Measurements from ENCODE around the gene FAF1.
"Not testable (repeated sequence)": the region's sequence is repeated elsewhere in the genome, so short reads cannot be mapped to it uniquely, and the experiment has no call there.

Gene FAF1

GRCh38 chr1:50716455-50716854 lies 243.6 kb downstream of the FAF1 start:
- H3K27me3 ChIP-seq (ENCODE audit: control insufficient read depth in 2 of 2, insufficient read depth in 2 of 2, low read length in 2 of 2); H3K27ac ChIP-seq (ENCODE audit: low read depth in 2 of 2, low read length in 2 of 2): not testable (repeated sequence)

DNA sequence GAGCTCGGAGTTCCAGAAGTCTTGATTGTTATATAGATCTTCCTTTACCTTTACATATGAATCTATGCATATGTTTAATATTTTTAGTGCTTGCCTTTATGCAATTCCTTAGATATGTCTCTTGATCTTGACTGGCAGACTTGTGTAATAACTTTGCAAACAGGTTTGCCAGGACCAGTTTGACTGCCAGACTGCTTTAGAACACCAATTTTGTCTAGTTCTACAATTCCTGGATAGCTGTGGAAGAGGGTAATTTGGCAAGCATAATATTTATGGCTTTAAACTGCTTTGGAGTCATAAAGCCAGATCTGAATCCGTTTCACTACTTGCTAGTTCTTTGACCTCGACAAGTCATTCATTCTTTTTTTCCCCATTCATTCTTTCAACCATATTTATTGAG lies 250.0 kb downstream of the FAF1 start:
- Histone ChIP-seq H3K9ac (ENCODE audit: low read depth in 1 of 2, low read length in 2 of 2) (no peak overlapping the region), H3K27me3 (ENCODE audit: control insufficient read depth in 2 of 2, insufficient read depth in 2 of 2, low read length in 2 of 2) (no peaks in the 10 kb centered on the region), H3K27ac (ENCODE audit: low read depth in 2 of 2, low read length in 2 of 2) (no peak overlapping the region), H3K4me1 (ENCODE audit: control insufficient read depth in 2 of 2, insufficient read depth in 2 of 2, low read length in 2 of 2) (no peaks in the 10 kb centered on the region), H3K9me3 (ENCODE audit: control insufficient read depth in 2 of 2, low read length in 2 of 2) (no peaks in the 10 kb centered on the region), H3K36me3 (ENCODE audit: control insufficient read depth in 2 of 2, insufficient read depth in 2 of 2, low read length in 2 of 2) (no peaks in the 10 kb centered on the region), H3K4me3 (ENCODE audit: low read length in 2 of 2) (no peak overlapping the region)

More at GRCh38 chr1:50716455-50716854, 243.6 kb downstream of the FAF1 start:
- H3K4me1 ChIP-seq (ENCODE audit: control insufficient read depth in 2 of 2, insufficient read depth in 2 of 2, low read length in 2 of 2); H3K36me3 ChIP-seq (ENCODE audit: control insufficient read depth in 2 of 2, insufficient read depth in 2 of 2, low read length in 2 of 2); H3K4me3 ChIP-seq (ENCODE audit: low read length in 2 of 2); H3K9me3 ChIP-seq (ENCODE audit: control insufficient read depth in 2 of 2, low read length in 2 of 2); H3K9ac ChIP-seq (ENCODE audit: low read depth in 1 of 2, low read length in 2 of 2): not testable (repeated sequence)

- no peaks in the 10 kb centered on the region for H3K9me3 ChIP-seq (ENCODE audit: control insufficient read depth in 2 of 2, low read length in 2 of 2)
- H3K9ac ChIP-seq (ENCODE audit: low read depth in 1 of 2, low read length in 2 of 2): no peak overlapping the region
- no peak overlapping the region for H3K27ac ChIP-seq (ENCODE audit: low read depth in 2 of 2, low read length in 2 of 2)
- H3K27me3 ChIP-seq (ENCODE audit: control insufficient read depth in 2 of 2, insufficient read depth in 2 of 2, low read length in 2 of 2): no peaks in the 10 kb centered on the region
- H3K36me3 ChIP-seq (ENCODE audit: control insufficient read depth in 2 of 2, insufficient read depth in 2 of 2, low read length in 2 of 2): no peaks in the 10 kb centered on the region
- no peaks in the 10 kb centered on the region for H3K4me1 ChIP-seq (ENCODE audit: control insufficient read depth in 2 of 2, insufficient read depth in 2 of 2, low read length in 2 of 2)
- H3K4me3 ChIP-seq (ENCODE audit: low read length in 2 of 2): no peak overlapping the region
These were observed 252.2 kb downstream of the FAF1 start for GRCh38 chr1:50707824-50708223.

GRCh38 chr1:50705699-50706098 lies 254.4 kb downstream of the FAF1 start:
- no peaks in the 10 kb centered on the region for H3K36me3 ChIP-seq (ENCODE audit: control insufficient read depth in 2 of 2, insufficient read depth in 2 of 2, low read length in 2 of 2)
- no peaks in the 10 kb centered on the region for H3K4me1 ChIP-seq (ENCODE audit: control insufficient read depth in 2 of 2, insufficient read depth in 2 of 2, low read length in 2 of 2)
- no peak overlapping the region for H3K4me3 ChIP-seq (ENCODE audit: low read length in 2 of 2)
- no peaks in the 10 kb centered on the region for H3K9me3 ChIP-seq (ENCODE audit: control insufficient read depth in 2 of 2, low read length in 2 of 2)
- no peak overlapping the region for H3K27ac ChIP-seq (ENCODE audit: low read depth in 2 of 2, low read length in 2 of 2)
- H3K9ac ChIP-seq (ENCODE audit: low read depth in 1 of 2, low read length in 2 of 2): no peak overlapping the region
- H3K27me3 ChIP-seq (ENCODE audit: control insufficient read depth in 2 of 2, insufficient read depth in 2 of 2, low read length in 2 of 2): no peaks in the 10 kb centered on the region

DNA sequence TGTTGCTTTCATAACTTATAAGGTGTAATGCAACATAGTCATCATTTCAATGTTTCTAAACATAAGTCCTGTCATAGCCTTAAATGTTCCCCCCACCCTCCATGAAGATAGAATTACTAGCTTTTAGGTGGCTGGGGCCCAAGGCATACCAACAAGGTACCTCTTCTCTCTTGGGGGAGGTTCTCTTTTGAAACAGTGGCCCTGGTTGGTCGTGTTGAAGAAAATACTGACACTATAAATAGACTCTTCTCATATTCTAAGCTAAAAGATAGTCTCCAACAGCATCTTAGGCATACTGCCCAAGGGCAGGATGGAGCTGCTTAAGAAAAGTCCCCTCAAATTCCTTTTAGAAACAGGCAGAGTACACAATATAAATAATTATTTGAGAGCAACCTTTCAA lies 255.0 kb downstream of the FAF1 start:
- H3K36me3 ChIP-seq (ENCODE audit: control insufficient read depth in 2 of 2, insufficient read depth in 2 of 2, low read length in 2 of 2): no peaks in the 10 kb centered on the region
- no peak overlapping the region for H3K9ac ChIP-seq (ENCODE audit: low read depth in 1 of 2, low read length in 2 of 2)
- H3K4me3 ChIP-seq (ENCODE audit: low read length in 2 of 2): no peak overlapping the region
- no peaks in the 10 kb centered on the region for H3K27me3 ChIP-seq (ENCODE audit: control insufficient read depth in 2 of 2, insufficient read depth in 2 of 2, low read length in 2 of 2)
- no peak overlapping the region for H3K27ac ChIP-seq (ENCODE audit: low read depth in 2 of 2, low read length in 2 of 2)
- no peaks in the 10 kb centered on the region for H3K4me1 ChIP-seq (ENCODE audit: control insufficient read depth in 2 of 2, insufficient read depth in 2 of 2, low read length in 2 of 2)
- H3K9me3 ChIP-seq (ENCODE audit: control insufficient read depth in 2 of 2, low read length in 2 of 2): no peaks in the 10 kb centered on the region

- Histone ChIP-seq H3K4me1 (ENCODE audit: control insufficient read depth in 2 of 2, insufficient read depth in 2 of 2, low read length in 2 of 2) (no peaks in the 10 kb centered on the region), H3K9ac (ENCODE audit: low read depth in 1 of 2, low read length in 2 of 2) (no peak overlapping the region), H3K27ac (ENCODE audit: low read depth in 2 of 2, low read length in 2 of 2) (no peak overlapping the region), H3K9me3 (ENCODE audit: control insufficient read depth in 2 of 2, low read length in 2 of 2) (no peaks in the 10 kb centered on the region), H3K36me3 (ENCODE audit: control insufficient read depth in 2 of 2, insufficient read depth in 2 of 2, low read length in 2 of 2) (no peaks in the 10 kb centered on the region), H3K27me3 (ENCODE audit: control insufficient read depth in 2 of 2, insufficient read depth in 2 of 2, low read length in 2 of 2) (no peaks in the 10 kb centered on the region), H3K4me3 (ENCODE audit: low read length in 2 of 2) (no peak overlapping the region)
These were observed 255.9 kb downstream of the FAF1 start for GRCh38 chr1:50704126-50704525.

- H3K27me3 ChIP-seq (ENCODE audit: control insufficient read depth in 2 of 2, insufficient read depth in 2 of 2, low read length in 2 of 2): no peaks in the 10 kb centered on the region
- H3K4me1 ChIP-seq (ENCODE audit: control insufficient read depth in 2 of 2, insufficient read depth in 2 of 2, low read length in 2 of 2): no peaks in the 10 kb centered on the region
- no peak overlapping the region for H3K9ac ChIP-seq (ENCODE audit: low read depth in 1 of 2, low read length in 2 of 2)
These were observed 256.8 kb downstream of the FAF1 start for GRCh38 chr1:50703240-50703639.

DNA sequence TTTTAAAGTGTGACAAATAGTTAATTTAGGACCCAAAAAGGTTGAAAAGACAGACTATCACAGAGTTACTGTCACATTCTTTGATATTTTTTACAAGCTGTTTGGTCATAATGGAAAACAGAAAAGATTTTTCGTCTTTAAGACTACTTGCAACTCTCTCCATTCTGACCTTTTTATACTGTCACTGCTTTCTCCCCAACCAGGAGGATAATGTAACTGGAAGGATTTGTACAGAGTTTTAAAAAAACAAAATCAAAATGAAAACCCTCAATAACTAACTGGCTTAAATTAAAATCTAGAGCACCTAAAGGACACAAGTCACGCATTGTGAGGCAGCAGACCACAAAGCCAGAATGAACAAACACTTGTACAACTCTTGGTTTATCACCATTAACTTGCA lies 257.7 kb downstream of the FAF1 start:
- no peak overlapping the region for H3K4me3 ChIP-seq (ENCODE audit: low read length in 2 of 2)
- no peak overlapping the region for H3K9ac ChIP-seq (ENCODE audit: low read depth in 1 of 2, low read length in 2 of 2)
- H3K27me3 ChIP-seq (ENCODE audit: control insufficient read depth in 2 of 2, insufficient read depth in 2 of 2, low read length in 2 of 2): no peaks in the 10 kb centered on the region
- no peaks in the 10 kb centered on the region for H3K36me3 ChIP-seq (ENCODE audit: control insufficient read depth in 2 of 2, insufficient read depth in 2 of 2, low read length in 2 of 2)
- H3K9me3 ChIP-seq (ENCODE audit: control insufficient read depth in 2 of 2, low read length in 2 of 2): no peaks in the 10 kb centered on the region
- H3K4me1 ChIP-seq (ENCODE audit: control insufficient read depth in 2 of 2, insufficient read depth in 2 of 2, low read length in 2 of 2): peaks cover 0 to 2% of the 10 kb centered on the region in 2 donors
- H3K27ac ChIP-seq (ENCODE audit: low read depth in 2 of 2, low read length in 2 of 2): no peak overlapping the region

More at GRCh38 chr1:50703240-50703639, 256.8 kb downstream of the FAF1 start:
- no peaks in the 10 kb centered on the region for H3K36me3 ChIP-seq (ENCODE audit: control insufficient read depth in 2 of 2, insufficient read depth in 2 of 2, low read length in 2 of 2)
- no peak overlapping the region for H3K27ac ChIP-seq (ENCODE audit: low read depth in 2 of 2, low read length in 2 of 2)
- no peak overlapping the region for H3K4me3 ChIP-seq (ENCODE audit: low read length in 2 of 2)
- H3K9me3 ChIP-seq (ENCODE audit: control insufficient read depth in 2 of 2, low read length in 2 of 2): no peaks in the 10 kb centered on the region

DNA sequence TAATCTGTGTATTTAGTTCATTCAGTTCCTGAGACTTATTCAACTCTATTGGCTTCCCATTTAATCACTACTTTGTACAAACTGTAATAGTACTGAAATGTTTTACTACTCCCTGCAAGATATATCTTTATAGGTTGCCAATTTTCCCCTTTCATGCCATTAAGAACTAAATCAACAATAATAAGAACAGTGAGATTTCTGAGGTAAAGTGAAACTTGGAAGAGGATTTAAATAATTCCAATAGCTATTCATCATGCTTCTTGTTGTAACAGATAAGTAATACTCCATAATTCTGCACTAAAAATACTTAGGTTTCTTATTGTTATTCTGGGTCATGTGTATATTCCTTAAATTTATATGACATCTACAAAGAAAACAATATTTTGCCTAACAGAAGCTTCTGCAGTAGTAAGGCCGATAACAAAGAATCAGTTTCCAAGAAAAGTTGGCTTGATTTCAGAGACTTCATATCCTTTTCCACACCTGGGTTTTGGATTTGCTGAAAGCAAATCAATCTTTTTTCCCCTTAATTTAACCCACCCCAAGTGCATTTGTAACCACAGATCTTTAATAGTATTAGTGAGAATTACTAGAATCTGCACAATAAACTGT lies 258.3 kb downstream of the FAF1 start:
- Histone ChIP-seq H3K27me3 (ENCODE audit: control insufficient read depth in 2 of 2, insufficient read depth in 2 of 2, low read length in 2 of 2) (no peaks in the 10 kb centered on the region), H3K4me3 (ENCODE audit: low read length in 2 of 2) (no peak overlapping the region), H3K27ac (ENCODE audit: low read depth in 2 of 2, low read length in 2 of 2) (no peak overlapping the region), H3K36me3 (ENCODE audit: control insufficient read depth in 2 of 2, insufficient read depth in 2 of 2, low read length in 2 of 2) (no peaks in the 10 kb centered on the region), H3K9ac (ENCODE audit: low read depth in 1 of 2, low read length in 2 of 2) (no peak overlapping the region), H3K4me1 (ENCODE audit: control insufficient read depth in 2 of 2, insufficient read depth in 2 of 2, low read length in 2 of 2) (peaks cover 0 to 2% of the 10 kb centered on the region in 2 donors), H3K9me3 (ENCODE audit: control insufficient read depth in 2 of 2, low read length in 2 of 2) (no peaks in the 10 kb centered on the region)

DNA sequence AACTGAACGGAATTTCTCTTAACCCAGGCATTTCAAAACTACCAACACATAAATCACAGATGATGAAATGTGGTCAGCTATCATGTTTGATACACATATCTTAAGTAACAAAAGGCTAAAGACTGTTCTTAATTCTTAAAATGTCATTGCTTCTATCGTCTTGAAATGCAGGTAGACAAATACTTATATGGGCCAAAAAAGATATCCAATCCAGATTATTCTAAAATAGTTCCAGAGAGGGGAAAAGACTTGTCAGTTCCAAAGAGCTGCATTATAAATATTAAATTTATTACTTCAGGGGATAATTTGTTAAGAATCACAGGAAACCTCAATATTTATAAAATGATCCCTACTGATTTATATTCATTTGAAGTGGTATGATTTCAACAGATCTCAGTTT lies 259.4 kb downstream of the FAF1 start:
- Histone ChIP-seq H3K27me3 (ENCODE audit: control insufficient read depth in 2 of 2, insufficient read depth in 2 of 2, low read length in 2 of 2) (no peaks in the 10 kb centered on the region), H3K4me3 (ENCODE audit: low read length in 2 of 2) (no peak overlapping the region), H3K4me1 (ENCODE audit: control insufficient read depth in 2 of 2, insufficient read depth in 2 of 2, low read length in 2 of 2) (peaks cover 0 to 2% of the 10 kb centered on the region in 2 donors), H3K9ac (ENCODE audit: low read depth in 1 of 2, low read length in 2 of 2) (no peak overlapping the region), H3K9me3 (ENCODE audit: control insufficient read depth in 2 of 2, low read length in 2 of 2) (no peaks in the 10 kb centered on the region), H3K36me3 (ENCODE audit: control insufficient read depth in 2 of 2, insufficient read depth in 2 of 2, low read length in 2 of 2) (no peaks in the 10 kb centered on the region), H3K27ac (ENCODE audit: low read depth in 2 of 2, low read length in 2 of 2) (no peak overlapping the region)

DNA sequence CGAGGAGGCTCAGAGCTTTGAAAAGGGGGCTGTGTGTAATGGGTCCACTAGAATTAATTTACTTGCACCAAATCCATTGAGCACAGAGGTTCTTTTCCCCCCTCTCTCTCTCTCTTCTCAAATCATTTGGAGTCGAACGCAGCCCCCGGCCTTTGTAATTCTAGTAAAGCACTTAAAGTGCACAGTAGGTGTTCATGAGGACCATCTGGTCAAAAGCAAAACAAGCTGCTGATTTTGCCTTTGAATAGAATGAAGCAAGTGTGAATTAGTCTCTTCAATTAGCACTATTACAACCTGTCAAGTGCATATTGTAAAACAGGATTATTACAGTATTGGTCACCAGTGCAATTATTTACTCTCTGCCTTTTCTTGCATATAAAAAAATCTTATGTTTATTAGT lies 259.9 kb downstream of the FAF1 start:
- no peak overlapping the region for H3K4me3 ChIP-seq (ENCODE audit: low read length in 2 of 2)
- no peak overlapping the region for H3K9ac ChIP-seq (ENCODE audit: low read depth in 1 of 2, low read length in 2 of 2)

More for the DNA sequence above, 259.9 kb downstream of the FAF1 start:
- no peaks in the 10 kb centered on the region for H3K9me3 ChIP-seq (ENCODE audit: control insufficient read depth in 2 of 2, low read length in 2 of 2)
- peaks cover 0 to 2% of the 10 kb centered on the region in 2 donors for H3K4me1 ChIP-seq (ENCODE audit: control insufficient read depth in 2 of 2, insufficient read depth in 2 of 2, low read length in 2 of 2)
- no peaks in the 10 kb centered on the region for H3K36me3 ChIP-seq (ENCODE audit: control insufficient read depth in 2 of 2, insufficient read depth in 2 of 2, low read length in 2 of 2)
- H3K27me3 ChIP-seq (ENCODE audit: control insufficient read depth in 2 of 2, insufficient read depth in 2 of 2, low read length in 2 of 2): no peaks in the 10 kb centered on the region
- no peak overlapping the region for H3K27ac ChIP-seq (ENCODE audit: low read depth in 2 of 2, low read length in 2 of 2)
